Naive B cell (primary cell): Measurements from ENCODE around the gene PCED1B. TPM values are rescaled to one million over a fixed set of nuclear protein-coding genes. Genes with fewer than 3 reads are reported as not detected.

ENCODE experiments used
- ATAC-seq, 2 donors: fragments of 150-1000 bp; cut with Tn5 transposase; 2 replicates each; pipeline ENCODE4 v1.10.0; 2021; ENCODE audit warnings: low read depth in 2 of 2, mild to moderate bottlenecking in 2 of 2, moderate library complexity in 2 of 2
- DNase-seq: peaks from one replicate; pipeline ENCODE4 v3.0.0; 2022
- H3K27ac Mint-ChIP-seq, 6 donors: one replicate each; pipeline ENCODE4 v1.8.0; 2020 to 2022; ENCODE audit warnings: mild to moderate bottlenecking in 6 of 6, mixed read lengths in 6 of 6, moderate library complexity in 5 of 6, inconsistent platforms in 2 of 6
- H3K27me3 Mint-ChIP-seq, 3 donors: one replicate each; pipeline ENCODE4 v1.8.0; 2021 to 2022; ENCODE audit warnings: mixed read lengths in 3 of 3, mild to moderate bottlenecking in 1 of 3
- H3K36me3 Mint-ChIP-seq, 2 donors: one replicate each; pipeline ENCODE4 v1.8.0; 2020 to 2022; ENCODE audit warnings: mixed read lengths in 2 of 2, inconsistent platforms in 1 of 2, mild to moderate bottlenecking in 1 of 2
- H3K4me1 Mint-ChIP-seq, 3 donors: one replicate each; pipeline ENCODE4 v1.8.0; 2020 to 2022; ENCODE audit warnings: mixed read lengths in 3 of 3, inconsistent platforms in 1 of 3, mild to moderate bottlenecking in 1 of 3, moderate library complexity in 1 of 3
- H3K4me3 Mint-ChIP-seq, 8 donors: one replicate each; pipeline ENCODE4 v1.8.0; 2020 to 2022; ENCODE audit warnings: mild to moderate bottlenecking in 8 of 8, mixed read lengths in 8 of 8, moderate library complexity in 8 of 8, inconsistent platforms in 2 of 8
- H3K9me3 Mint-ChIP-seq, 7 donors: one replicate each; pipeline ENCODE4 v1.8.0; 2020 to 2022; ENCODE audit warnings: mixed read lengths in 7 of 7, mild to moderate bottlenecking in 5 of 7, inconsistent platforms in 2 of 7, moderate library complexity in 1 of 7
- polyA plus RNA-seq, 6 donors: library from polyadenylated mRNA; unstranded; fragments of 300-500 nt; fragmentation: Illumina TruSeq; gene quantifications; one replicate each; pipeline ENCODE4 v1.2.3, GENCODE V29; 2021; ENCODE audit warnings: low read depth in 6 of 6

The PCED1B gene
- polyA plus RNA-seq, 6 donors from 2014 or later, result 8.2 to 17.4 (median 11.0) TPM

DNA sequence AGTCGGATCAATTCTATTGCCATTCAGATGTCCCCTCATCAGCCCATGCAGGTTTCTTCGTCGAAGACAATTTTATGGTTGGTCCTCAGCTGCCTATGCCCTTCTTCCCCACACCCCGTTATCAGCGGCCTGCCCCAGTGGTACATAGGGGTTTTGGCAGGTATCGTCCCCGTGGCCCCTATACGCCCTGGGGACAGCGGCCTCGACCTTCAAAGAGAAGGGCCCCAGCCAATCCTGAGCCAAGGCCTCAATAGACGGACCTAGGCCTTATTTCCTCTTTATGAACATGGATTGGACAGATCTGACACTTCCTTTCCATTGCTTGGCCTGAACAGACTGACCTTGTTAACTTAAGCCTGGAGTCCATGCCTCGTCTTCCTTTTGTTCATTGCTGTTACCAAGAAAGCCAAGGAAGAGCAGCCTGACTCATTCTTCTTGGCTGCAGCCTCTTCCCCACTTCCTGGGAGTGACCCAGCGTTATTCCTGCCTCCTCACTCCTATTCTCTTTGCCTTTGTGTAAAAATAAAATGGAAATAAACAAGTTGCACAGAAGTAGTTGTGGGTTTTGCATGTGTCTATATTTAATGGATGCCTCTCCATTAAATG lies 156.8 kb downstream of the PCED1B start:
- ATAC-seq (no peak), DNase-seq (no peak)
- H3K36me3 Mint-ChIP-seq, result peaks cover 12 to 17% of the 10 kb centered on the region in 2 donors
- peaks cover 0 to 3% (median 0%) of the 10 kb centered on the region in 7 donors for H3K9me3 Mint-ChIP-seq
- no peak overlapping the region for H3K4me3 Mint-ChIP-seq
- peaks cover 24 to 41% (median 35%) of the 10 kb centered on the region in 3 donors for H3K4me1 Mint-ChIP-seq
- H3K27ac Mint-ChIP-seq, result peak overlapping the region in 4 of 6 donors; percentile 28 to 82 (median 70)
- H3K27me3 Mint-ChIP-seq, result no peaks in the 10 kb centered on the region

GRCh38 chr12:47237751-47238211 lies 158.4 kb downstream of the PCED1B start:
- Mint-ChIP-seq H3K27ac (peak overlapping the region in 5 of 6 donors; percentile 4 to 85 (median 41)), H3K4me1 (peaks cover 32 to 39% (median 33%) of the 10 kb centered on the region in 3 donors), H3K27me3 (no peaks in the 10 kb centered on the region), H3K36me3 (peaks cover 9 to 12% of the 10 kb centered on the region in 2 donors), H3K9me3 (peaks cover 0 to 3% (median 0%) of the 10 kb centered on the region in 7 donors), H3K4me3 (no peak overlapping the region)
- DNase-seq, result no peak
- ATAC-seq, result no peak

GRCh38 chr12:47238669-47239114 lies 159.3 kb downstream of the PCED1B start:
- peaks cover 29 to 35% (median 33%) of the 10 kb centered on the region in 3 donors for H3K4me1 Mint-ChIP-seq
- H3K9me3 Mint-ChIP-seq, result peaks cover 0 to 3% (median 0%) of the 10 kb centered on the region in 7 donors
- peak overlapping the region in 5 of 6 donors; percentile 3 to 90 (median 48) for H3K27ac Mint-ChIP-seq
- H3K4me3 Mint-ChIP-seq, result no peak overlapping the region
- H3K36me3 Mint-ChIP-seq, result peaks cover 9 to 12% of the 10 kb centered on the region in 2 donors
- ATAC-seq, result no peak
- H3K27me3 Mint-ChIP-seq, result no peaks in the 10 kb centered on the region
- no peak for DNase-seq

- DNase-seq (no peak), ATAC-seq (no peak)
- Mint-ChIP-seq H3K9me3 (no peaks in the 10 kb centered on the region), H3K4me3 (no peak overlapping the region), H3K27me3 (no peaks in the 10 kb centered on the region), H3K4me1 (peaks cover 14 to 19% (median 18%) of the 10 kb centered on the region in 3 donors), H3K27ac (no peak overlapping the region), H3K36me3 (no peaks in the 10 kb centered on the region)
Measured at GRCh38 chr12:47242426-47242825, 163.0 kb downstream of the PCED1B start.

- DNase-seq (no peak), ATAC-seq (no peak)
- Mint-ChIP-seq H3K4me3 (no peak overlapping the region), H3K27ac (peak overlapping the region in 1 of 6 donors; percentile 12), H3K4me1 (peaks cover 4 to 11% (median 5%) of the 10 kb centered on the region in 3 donors), H3K27me3 (no peaks in the 10 kb centered on the region), H3K36me3 (peaks cover 0 to 2% of the 10 kb centered on the region in 2 donors), H3K9me3 (no peaks in the 10 kb centered on the region)
Measured at GRCh38 chr12:47244835-47245234, 165.4 kb downstream of the PCED1B start.

DNA sequence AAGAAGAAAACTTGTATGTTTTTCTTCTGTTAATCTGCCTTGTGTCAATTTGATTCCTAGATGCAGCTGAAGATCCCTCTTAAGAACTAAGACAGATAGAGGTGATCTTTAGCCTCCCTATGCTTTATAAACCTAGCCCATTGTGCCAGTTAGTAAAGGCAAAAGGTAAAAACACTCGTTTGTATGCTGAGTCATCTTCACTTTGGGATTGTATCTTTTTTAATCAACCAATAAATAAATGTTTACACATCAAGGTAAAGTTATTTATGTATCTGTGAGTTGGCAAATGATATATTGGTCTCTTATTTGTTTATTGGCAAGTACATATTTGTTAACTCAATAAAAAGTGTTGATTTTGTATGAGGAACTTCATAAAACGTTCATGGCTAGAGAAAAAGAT lies 166.2 kb downstream of the PCED1B start:
- no peak overlapping the region for H3K27ac Mint-ChIP-seq
- H3K4me1 Mint-ChIP-seq, result peaks cover 4 to 11% (median 5%) of the 10 kb centered on the region in 3 donors
- H3K27me3 Mint-ChIP-seq, result no peaks in the 10 kb centered on the region
- ATAC-seq, result no peak
- H3K36me3 Mint-ChIP-seq, result peaks cover 3 to 10% of the 10 kb centered on the region in 2 donors
- H3K4me3 Mint-ChIP-seq, result no peak overlapping the region
- peaks cover 0 to 3% (median 2%) of the 10 kb centered on the region in 7 donors for H3K9me3 Mint-ChIP-seq
- no peak for DNase-seq

DNA sequence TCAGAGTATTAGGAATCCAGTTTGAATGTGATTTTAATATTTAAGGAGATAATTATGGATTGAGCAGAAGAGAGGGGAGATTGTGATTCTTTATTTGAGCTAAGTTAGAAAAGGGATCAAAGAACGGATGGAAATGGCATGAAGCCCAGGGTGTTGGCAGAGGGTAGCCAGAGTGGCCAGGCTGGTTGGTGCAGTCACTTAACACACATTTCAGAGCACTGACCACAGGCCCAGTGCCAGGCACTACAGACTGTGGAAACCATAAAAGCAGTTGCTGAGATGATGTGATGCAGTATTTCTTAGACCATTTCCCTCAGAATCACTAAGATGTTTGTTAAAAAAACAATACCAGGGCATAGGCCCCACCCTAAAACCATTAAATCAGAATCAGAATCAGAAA lies 168.0 kb downstream of the PCED1B start:
- no peak for DNase-seq
- H3K36me3 Mint-ChIP-seq, result peaks cover 13 to 26% of the 10 kb centered on the region in 2 donors
- no peak for ATAC-seq
- H3K4me3 Mint-ChIP-seq, result no peak overlapping the region
- no peaks in the 10 kb centered on the region for H3K27me3 Mint-ChIP-seq
- H3K27ac Mint-ChIP-seq, result peak overlapping the region in 1 of 6 donors; percentile 62
- H3K9me3 Mint-ChIP-seq, result peaks cover 0 to 13% (median 6%) of the 10 kb centered on the region in 7 donors
- peaks cover 2 to 5% (median 3%) of the 10 kb centered on the region in 3 donors for H3K4me1 Mint-ChIP-seq

DNA sequence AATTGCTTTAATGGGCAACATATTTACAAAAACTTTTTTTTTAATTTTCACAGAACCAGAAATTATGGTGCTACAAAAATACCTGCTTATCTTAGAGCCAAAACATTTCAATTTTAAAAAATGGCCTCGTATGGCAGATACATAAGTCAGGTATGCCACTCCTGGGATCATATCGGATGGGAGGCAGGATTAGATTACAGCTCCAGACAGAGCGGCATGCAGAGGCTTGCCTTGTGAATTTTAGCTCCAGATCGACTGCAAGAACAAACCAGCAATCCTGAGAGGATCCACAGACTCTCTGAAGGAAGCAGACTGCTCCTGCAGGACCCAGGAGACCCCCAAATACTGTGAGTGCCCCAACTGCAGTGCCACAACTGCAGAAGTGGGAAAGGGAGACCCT lies 169.7 kb downstream of the PCED1B start:
- Mint-ChIP-seq H3K4me3 (no peak overlapping the region), H3K9me3 (peaks cover 0 to 15% (median 6%) of the 10 kb centered on the region in 7 donors)
- ATAC-seq, result no peak

DNA sequence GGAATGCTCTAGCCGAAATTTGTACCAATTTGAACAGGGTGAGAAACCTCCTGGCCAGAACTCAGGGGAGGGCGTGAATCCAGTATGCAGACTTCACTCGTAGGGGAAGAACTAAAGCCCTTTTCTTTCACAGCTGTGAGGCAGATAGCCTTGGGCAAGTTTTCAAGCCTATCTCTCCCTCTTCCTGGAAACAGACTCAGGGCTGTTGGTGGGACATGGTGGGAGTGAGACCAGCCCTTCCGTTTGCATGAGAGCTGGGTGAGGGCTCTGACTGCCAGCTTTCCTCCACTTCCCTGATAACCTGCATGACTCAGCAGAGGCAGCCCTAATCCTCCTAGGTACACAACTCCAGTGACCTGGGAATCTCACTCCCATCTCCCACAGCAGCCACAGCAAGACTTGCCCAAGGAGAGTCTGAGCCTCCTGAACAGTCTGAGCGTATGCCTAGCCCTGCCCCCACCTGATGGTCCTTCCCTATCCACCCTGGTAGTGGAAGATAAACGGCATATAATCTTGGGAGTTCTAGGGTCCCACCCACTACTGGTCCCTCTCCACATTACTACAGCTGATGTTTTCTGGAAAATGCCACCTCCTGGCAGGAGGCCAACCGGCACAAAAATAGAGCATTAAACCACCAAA lies 170.4 kb downstream of the PCED1B start:
- Mint-ChIP-seq H3K4me3 (peak overlapping the region in 1 of 8 donors; percentile 22), H3K27ac (peak overlapping the region in 4 of 6 donors; percentile 18 to 46 (median 34)), H3K27me3 (no peaks in the 10 kb centered on the region), H3K4me1 (peaks cover 3 to 11% (median 11%) of the 10 kb centered on the region in 3 donors), H3K36me3 (peaks cover 13 to 32% of the 10 kb centered on the region in 2 donors), H3K9me3 (peaks cover 0 to 15% (median 6%) of the 10 kb centered on the region in 7 donors)
- ATAC-seq (no peak), DNase-seq (no peak)

More for the DNA sequence above, 169.7 kb downstream of the PCED1B start:
- Mint-ChIP-seq H3K4me1 (peaks cover 3 to 11% (median 8%) of the 10 kb centered on the region in 3 donors), H3K27me3 (no peaks in the 10 kb centered on the region), H3K27ac (no peak overlapping the region), H3K36me3 (peaks cover 13 to 32% of the 10 kb centered on the region in 2 donors)
- DNase-seq, result no peak

- Mint-ChIP-seq H3K27ac (no peak overlapping the region), H3K9me3 (peaks cover 0 to 19% (median 9%) of the 10 kb centered on the region in 7 donors), H3K4me3 (no peak overlapping the region), H3K36me3 (peaks cover 13 to 32% of the 10 kb centered on the region in 2 donors), H3K4me1 (peaks cover 3 to 12% (median 11%) of the 10 kb centered on the region in 3 donors), H3K27me3 (no peaks in the 10 kb centered on the region)
- DNase-seq, result no peak
- ATAC-seq, result no peak
Measured at GRCh38 chr12:47251919-47252318, 172.5 kb downstream of the PCED1B start.

GRCh38 chr12:47264951-47265350 lies 185.5 kb downstream of the PCED1B start:
- Mint-ChIP-seq H3K27ac (peak overlapping the region in 1 of 6 donors; percentile 87), H3K27me3 (no peaks in the 10 kb centered on the region), H3K4me1 (peaks cover 36 to 41% (median 37%) of the 10 kb centered on the region in 3 donors), H3K36me3 (peaks cover 5 to 7% of the 10 kb centered on the region in 2 donors), H3K4me3 (no peak overlapping the region), H3K9me3 (peaks cover 0 to 4% (median 2%) of the 10 kb centered on the region in 7 donors)
- ATAC-seq (no peak), DNase-seq (no peak)

GRCh38 chr12:47265391-47265790 lies 186.0 kb downstream of the PCED1B start:
- H3K27me3 Mint-ChIP-seq, result no peaks in the 10 kb centered on the region
- peak overlapping the region in 1 of 6 donors; percentile 3 for H3K27ac Mint-ChIP-seq
- peaks cover 5 to 7% of the 10 kb centered on the region in 2 donors for H3K36me3 Mint-ChIP-seq
- H3K4me3 Mint-ChIP-seq, result no peak overlapping the region
- peaks cover 0 to 4% (median 2%) of the 10 kb centered on the region in 7 donors for H3K9me3 Mint-ChIP-seq
- ATAC-seq (no peak), DNase-seq (no peak)
- peaks cover 36 to 41% (median 40%) of the 10 kb centered on the region in 3 donors for H3K4me1 Mint-ChIP-seq

DNA sequence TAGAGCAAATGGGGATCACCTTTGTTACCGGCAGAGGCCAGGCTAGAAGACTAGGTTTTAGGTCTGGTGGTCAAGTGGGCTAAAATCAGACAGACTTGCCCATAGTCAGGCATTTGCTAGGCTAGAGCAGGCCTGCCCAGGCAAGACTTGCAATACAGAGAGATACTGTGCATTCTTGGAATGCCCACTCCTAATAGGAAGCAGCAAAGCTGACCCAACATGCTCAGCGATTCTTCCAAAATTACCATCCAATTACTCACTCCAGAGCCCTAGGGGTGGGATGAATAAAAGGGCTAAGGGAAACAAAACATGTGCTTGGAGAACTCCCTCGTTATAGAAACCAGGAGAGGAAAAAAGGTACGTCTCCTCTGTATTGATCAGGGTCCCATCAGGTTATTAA lies 188.2 kb downstream of the PCED1B start:
- H3K36me3 Mint-ChIP-seq, result peaks cover 5 to 7% of the 10 kb centered on the region in 2 donors
- peak overlapping the region in 1 of 6 donors; percentile 91 for H3K27ac Mint-ChIP-seq
- no peak for ATAC-seq
- H3K4me1 Mint-ChIP-seq, result peaks cover 41 to 51% (median 49%) of the 10 kb centered on the region in 3 donors
- DNase-seq, result no peak
- peaks cover 0 to 4% (median 2%) of the 10 kb centered on the region in 7 donors for H3K9me3 Mint-ChIP-seq
- H3K27me3 Mint-ChIP-seq, result no peaks in the 10 kb centered on the region
- H3K4me3 Mint-ChIP-seq, result peak overlapping the region in 1 of 8 donors; percentile 73
